ENCODE results near the gene ZFAND3. TPM values are rescaled to one million over a fixed set of nuclear protein-coding genes. Genes with fewer than 3 reads are reported as not detected.

Gene ZFAND3
- polyA plus RNA-seq, 1 of the 3 experiments (the other 2 are of a cell fraction), result 16.7 TPM

- ChIA-PET CTCF (no interaction called here), POLR2A (no interaction called here)
- Histone ChIP-seq H3K27me3 (ENCODE audit: insufficient read depth) (no peaks in the 10 kb centered on the region), H3K9me3 (no peaks in the 10 kb centered on the region), H3K4me3 (ENCODE audit: low read depth in 2 of 2, low read length in 1 of 2) (no peak overlapping the region), H3F3A (replicated peaks; ENCODE audit: insufficient read depth) (peaks cover 13% of the 10 kb centered on the region), H3K4me2 (no peak overlapping the region), H3K9ac (no peak overlapping the region), H3K27ac (ENCODE audit: low read depth in 2 of 2, low read length in 1 of 2) (no peak overlapping the region), H3K79me2 (ENCODE audit: insufficient read depth) (peaks cover 98% of the 10 kb centered on the region), H4K20me1 (ENCODE audit: insufficient read depth) (peaks cover 87% of the 10 kb centered on the region), H3K4me1 (ENCODE audit: control insufficient read depth in 1 of 2, insufficient read depth in 2 of 2, low read depth in 1 of 2, low read length in 1 of 2) (no peaks in the 10 kb centered on the region; a peak in 1 of 4 replicates), H2AFZ (ENCODE audit: low read depth) (no peak overlapping the region), H3K36me3 (replicated peaks in 1 of 2; ENCODE audit: control insufficient read depth in 1 of 2, insufficient read depth in 2 of 2, low read length in 1 of 2) (peaks cover 0 to 6% of the 10 kb centered on the region in 2 experiments), H3K9me2 (no peaks in the 10 kb centered on the region)
- WGBS (ENCODE audit: low lambda C conversion rate), result 91% methylated on average over 4 of the region's 4 CpGs
- TF ChIP-seq IRF3 (IDR thresholded peaks at IDR 0.05; ENCODE audit: low read depth, low read length) (no peak), TAF1 (IDR thresholded peaks at IDR 0.05; ENCODE audit: borderline replicate concordance, low read depth, low read length) (no peak), TCF12 (IDR thresholded peaks at IDR 0.05) (no peak), JUND (IDR thresholded peaks at IDR 0.05) (no peak), RFX5 (IDR thresholded peaks at IDR 0.05; ENCODE audit: low read length) (no peak), REST (IDR thresholded peaks at IDR 0.05; ENCODE audit: low read depth, low read length) (no peak), ZBTB33 (IDR thresholded peaks at IDR 0.05; ENCODE audit: borderline replicate concordance, low read depth) (no peak), RXRA (IDR thresholded peaks at IDR 0.05; ENCODE audit: borderline replicate concordance, low read depth) (no peak), FOXM1 (IDR thresholded peaks at IDR 0.05; ENCODE audit: low read depth) (no peak), USF2 (IDR thresholded peaks at IDR 0.05; ENCODE audit: borderline replicate concordance, low read depth, low read length) (no peak)
- DNase-seq, result no peak
These were observed 110.9 kb downstream of the ZFAND3 start for GRCh38 chr6:37930288-37930971.

All from SK-N-SH (cell line).